ENCODE results near the gene ZNF500.
"Not testable (repeated sequence)": the region's sequence is repeated elsewhere in the genome, so short reads cannot be mapped to it uniquely, and the experiment has no call there.

The ZNF500 gene

DNA sequence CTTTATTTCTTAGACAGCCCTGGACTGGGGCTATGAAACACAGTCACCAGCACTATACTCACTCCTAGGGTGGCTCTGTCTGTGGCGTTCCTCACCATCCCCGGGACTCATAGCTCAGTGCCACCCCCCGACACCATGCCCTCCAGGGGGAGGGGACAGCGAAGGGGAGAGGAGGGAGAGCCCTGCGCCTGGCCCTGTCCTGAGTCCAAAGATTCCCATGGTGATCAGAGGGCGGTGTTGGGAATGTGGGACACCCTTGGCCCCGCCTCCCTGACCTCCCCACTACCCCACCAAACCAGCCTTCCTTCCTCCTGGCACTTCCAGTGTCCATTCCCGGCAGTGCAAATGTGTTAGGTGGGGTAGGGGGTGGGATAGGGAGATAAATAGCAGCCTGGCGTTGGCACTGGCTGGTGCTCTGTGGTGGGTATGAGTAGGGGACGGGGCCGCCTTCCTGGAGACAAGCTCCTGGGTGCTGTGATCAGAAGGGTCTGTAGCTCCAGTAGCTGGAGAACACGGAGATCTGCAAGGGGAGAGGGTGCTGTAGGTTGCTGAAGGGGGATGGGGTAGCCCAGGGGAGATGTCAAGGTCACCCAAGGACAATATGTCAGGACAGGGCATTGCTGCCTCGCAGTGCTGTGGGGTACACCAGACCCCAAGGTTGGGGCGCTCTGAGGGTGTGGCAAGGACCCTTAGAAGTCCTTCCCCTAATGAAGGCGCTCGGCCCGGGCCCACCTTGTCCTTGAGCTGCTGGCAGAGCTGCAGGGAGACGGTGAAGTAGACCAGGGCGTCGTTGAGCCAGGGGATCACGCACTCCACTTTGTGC is 30.2 kb upstream of the ZNF500 start:
- DNase-seq (ENCODE audit: low read depth in 1 of 2, low spot score in 1 of 2): no peak

DNA sequence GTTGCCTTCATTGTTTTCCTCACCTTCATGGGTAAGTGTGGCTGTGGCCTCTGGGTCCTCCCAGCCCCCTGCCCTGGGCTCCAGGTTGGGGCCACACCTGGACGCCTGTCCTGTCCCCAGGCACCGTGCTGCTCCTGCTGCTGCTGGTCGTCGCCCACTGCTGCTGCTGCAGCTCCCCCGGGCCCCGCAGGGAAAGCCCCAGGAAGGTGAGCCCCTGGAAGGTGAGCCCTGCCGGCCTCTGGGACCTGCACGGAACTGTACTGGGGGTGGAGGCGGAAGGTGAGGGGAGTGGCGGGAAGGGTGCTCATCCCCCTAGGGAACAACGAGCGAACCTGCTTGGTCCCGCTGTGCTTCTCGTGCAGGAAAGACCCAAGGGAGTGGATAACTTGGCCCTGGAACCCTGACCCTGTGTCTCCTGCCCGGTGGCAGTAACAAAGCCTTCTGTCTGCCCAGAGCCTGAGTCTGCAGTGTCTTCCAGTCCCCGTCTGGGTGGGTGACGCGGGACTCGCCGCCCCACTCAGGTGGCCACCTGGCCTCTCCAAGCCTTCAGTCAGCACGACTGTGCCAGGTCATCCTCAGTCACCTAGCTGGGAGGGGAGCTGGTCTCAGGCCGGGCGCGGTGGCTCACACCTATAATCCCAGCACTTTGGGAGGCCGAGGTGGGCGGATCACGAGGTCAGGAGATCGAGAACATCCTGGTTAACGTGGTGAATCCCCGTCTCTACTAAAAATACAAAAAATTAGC is 29.0 kb upstream of the ZNF500 start:
- no peak for DNase-seq (ENCODE audit: low read depth in 1 of 2, low spot score in 1 of 2)

DNA sequence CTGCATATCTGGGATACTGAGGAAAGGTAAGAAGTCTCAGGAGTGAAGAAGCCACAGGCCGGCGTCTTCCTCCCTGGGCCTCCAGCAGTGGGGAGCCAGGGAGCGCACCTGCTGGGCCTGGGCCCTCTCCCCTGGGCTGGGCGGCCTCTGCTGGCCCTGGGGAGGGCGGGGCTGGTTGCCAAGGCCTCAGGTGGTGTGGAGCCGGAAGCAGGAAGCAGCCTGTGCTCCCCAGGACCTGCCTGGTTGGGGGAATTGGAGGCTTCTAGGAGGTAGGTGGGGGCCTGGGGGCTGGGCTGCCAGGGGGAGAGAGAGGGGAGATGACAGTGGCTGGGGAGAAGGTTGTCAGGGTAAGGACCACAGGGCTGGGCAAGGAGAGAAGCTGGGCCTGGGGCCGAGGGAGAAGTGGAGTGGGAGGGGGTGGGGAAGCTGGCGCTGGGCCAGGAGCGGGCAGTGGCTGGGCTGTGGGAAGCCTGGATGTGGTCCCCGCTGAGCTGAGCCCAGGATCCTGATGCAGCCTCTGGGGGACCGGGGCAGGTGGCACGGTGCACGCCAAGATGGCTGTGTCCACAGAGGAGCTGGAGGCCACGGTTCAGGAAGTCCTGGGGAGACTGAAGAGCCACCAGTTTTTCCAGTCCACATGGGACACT is 28.3 kb upstream of the ZNF500 start, which contains the start of gene SMIM22:
Gene SMIM22, plus strand, starts transcription at position 189 of the 647 bp plus-strand sequence. Its CDS starts 366 bp downstream, at position 555.
- DNase-seq (ENCODE audit: low read depth in 1 of 2, low spot score in 1 of 2): no peak

DNA sequence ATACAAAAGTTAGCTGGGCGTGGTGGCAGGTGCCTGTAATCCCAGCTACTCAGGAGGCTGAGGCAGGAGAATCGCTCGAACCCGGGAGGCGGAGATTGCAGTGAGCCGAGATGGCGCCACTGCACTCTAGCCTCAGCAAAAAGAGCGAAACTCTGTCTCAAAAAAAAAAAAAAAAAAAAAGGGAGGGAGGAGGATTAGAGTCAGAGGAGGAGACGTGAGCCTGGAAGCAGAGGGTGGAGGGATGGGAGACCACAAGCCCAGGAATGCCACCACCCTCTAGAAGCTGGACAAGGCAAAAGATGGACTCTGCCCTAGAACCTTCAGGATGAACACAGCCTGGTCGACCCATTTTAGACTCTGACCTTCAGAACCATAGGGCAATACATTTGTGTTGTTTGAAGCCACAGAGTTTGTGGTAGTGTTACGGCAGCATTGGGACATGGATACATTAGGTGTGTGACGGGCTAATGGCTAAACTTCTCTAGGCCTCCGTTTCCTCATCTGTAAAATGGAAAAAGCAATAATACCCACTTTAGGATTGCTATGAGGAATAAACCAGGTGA is 26.1 kb upstream of the ZNF500 start:
- DNase-seq (ENCODE audit: low read depth in 1 of 2, low spot score in 1 of 2): no peak

DNA sequence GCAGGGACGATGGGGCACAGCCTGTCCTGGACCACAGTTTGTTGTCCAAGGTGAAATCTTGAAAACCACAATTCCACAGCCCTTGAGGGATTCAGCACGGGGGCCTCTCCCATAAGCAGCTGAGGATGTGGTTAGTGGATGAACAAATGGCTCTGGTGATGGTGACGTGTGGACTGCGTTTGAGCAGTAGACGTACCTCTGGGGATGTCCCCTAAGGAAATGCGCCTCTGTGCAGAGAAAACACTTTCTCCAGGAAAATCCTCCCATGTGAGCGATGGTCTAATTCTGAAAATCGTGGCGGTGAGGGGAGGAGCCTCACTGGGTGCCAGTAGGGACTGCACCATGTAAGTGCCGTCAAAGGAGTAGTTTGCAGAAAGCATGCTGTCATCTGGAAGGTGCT is 23.9 kb upstream of the ZNF500 start:
- no peak for DNase-seq (ENCODE audit: low read depth in 1 of 2, low spot score in 1 of 2)

DNA sequence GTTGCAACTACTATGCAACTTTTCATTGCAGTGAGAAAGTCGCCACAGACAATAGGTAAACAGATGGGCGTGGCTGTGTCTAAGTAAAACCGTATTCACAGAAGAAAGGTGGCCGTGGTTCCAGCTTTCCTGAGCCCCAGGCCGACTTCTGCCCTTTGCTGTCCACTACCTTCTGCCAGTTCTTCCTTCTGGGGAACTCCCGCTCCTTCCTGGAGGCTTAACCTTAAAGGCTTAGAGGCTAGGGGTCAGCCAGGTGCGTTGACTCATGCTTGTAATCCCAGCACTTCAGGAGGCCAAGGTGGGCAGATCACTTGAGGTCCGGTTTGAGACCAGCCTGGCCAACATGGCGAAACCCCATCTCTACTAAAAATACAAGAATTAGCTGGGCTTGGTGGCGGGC is 23.3 kb upstream of the ZNF500 start:
- no peak for DNase-seq (ENCODE audit: low read depth in 1 of 2, low spot score in 1 of 2)

DNA sequence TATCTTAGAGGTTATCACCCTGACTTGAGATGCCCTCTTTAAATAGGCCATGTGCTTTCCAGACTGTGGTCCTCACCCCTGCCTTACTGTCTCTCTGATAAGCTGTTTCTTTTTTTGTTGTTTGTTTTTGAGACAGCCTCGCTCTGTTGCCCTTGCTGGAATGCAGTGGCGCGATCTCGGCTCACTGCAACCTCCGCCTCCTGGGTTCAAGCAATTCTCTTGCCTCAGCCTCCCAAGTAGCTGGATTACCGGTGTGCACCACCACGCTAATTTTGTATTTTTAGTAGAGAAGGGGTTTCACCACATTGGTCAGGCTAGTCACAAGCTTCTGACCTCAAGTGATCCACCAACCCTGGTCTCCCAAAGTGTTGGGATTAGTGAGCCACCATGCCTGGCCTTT is 21.9 kb upstream of the ZNF500 start:
- no peak for DNase-seq (ENCODE audit: low read depth in 1 of 2, low spot score in 1 of 2)

DNA sequence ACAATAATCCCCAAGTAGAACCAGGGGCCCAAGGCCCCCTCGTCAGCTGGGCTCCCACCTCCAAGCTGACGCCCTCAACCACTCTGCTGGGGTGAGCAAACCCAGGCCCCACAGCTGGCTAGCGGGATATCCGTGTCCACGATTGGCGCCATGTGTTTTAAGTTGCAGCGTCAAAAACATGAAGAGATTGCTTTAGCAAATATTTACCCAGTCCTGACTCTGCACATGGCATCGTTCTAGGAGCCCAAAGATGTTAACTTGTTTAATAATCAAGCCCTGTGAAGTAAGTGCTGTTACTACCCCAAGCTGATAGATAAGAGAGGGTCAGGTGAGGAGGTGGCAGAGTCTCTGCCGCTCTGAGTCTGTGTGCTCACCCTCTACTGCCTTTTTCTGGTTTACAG is 21.5 kb upstream of the ZNF500 start:
- DNase-seq (ENCODE audit: low read depth in 1 of 2, low spot score in 1 of 2): no peak

DNA sequence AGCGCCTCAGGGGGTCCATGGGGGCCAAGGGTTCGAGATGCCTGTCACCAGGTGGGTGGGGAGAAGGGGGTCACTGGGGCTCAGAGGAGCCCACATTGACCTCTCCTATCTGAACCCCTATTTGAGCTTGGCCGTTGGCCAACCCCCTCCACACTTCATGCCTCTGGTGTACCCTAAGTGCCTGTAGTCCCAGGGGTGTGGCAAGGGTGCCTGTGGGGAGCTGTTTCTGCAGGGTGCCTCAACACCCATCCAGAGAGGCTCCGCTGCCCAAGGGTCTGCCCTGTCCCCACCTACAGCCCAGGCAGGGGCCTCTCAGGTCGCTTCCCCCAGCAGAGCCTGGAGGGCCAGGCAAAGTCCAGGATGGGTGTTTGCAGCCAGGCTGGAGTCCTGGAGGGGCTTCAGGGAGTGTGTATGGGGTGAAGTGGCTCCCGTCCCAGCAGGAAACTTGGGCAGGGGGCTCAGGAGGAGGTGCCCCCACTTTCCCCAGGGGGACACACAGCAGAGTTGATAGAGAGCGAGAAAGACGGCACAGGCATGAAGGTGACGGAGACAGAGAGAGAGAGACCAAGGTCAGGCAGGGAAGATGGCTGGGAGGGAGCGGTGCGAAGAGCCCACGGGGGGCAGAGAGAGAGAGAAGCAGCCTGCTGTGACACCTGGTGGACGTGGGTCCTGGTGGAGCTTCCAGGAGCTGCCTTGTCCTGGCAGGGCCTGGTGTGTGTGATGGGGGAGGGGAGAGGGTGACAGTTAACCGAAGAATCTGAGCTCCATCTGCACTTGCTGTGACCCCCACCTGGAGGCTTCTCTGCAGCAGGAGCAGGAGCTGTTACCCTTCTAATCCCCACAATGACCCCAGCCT is 20.9 kb upstream of the ZNF500 start, which contains the start of gene SEPTIN12:
Gene SEPTIN12, minus strand, starts transcription at position 719 of the 856 bp plus-strand sequence. Its CDS starts 700 bp downstream, at position 19.
- DNase-seq (ENCODE audit: low read depth in 1 of 2, low spot score in 1 of 2): no peak

DNA sequence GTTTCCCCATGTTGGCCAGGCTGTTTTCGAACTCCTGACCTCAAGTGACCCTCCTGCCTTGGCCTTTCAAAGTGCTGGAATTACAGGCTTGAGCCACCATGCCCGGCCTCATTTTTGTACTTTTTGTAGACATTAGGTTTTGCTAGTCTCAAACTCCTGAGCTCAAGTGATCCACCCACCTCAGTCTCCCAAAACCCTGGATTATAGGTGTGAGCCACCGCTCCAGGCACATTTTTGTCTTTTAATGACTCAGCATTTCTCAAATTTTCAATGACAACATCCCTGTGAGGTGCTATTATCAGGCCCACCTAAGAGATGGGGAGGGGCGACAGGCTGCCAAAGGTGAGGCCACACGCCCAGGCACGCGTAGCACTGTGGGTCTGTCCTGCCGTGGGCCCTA is 20.1 kb upstream of the ZNF500 start:
- no peak for DNase-seq (ENCODE audit: low read depth in 1 of 2, low spot score in 1 of 2)

DNA sequence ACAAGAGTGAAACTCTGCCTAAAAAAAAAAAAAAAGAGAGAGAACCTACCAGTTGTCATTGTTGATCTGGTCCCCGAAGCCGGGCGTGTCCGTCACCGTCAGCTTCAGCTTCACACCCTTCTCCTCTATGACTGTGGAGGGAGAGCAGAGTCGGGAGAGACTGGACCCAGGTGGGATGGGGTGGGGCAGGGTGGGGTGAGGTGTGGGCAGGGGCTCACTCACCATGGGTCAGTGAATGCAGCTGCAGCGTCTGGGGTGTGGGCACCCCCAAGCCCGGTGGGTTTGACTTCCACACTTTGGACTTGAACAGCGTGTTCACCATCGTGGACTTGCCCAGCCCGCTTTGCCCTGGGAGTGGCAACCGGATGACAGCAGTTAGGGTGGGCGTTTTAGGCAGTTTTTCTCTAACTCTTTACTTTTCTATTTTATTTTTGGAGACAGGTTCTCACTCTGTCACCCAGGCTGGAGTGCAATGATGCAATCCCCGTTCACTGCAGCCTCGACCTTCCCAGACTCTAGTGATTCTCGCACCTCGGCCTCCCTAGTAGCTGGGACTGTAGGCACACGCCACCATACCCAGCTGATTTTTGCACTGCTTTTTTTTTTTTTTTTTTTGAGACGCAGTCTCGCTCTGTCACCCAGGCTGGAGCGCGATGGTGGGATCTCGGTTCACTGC is 18.9 kb upstream of the ZNF500 start:
- DNase-seq (ENCODE audit: low read depth in 1 of 2, low spot score in 1 of 2): no peak

DNA sequence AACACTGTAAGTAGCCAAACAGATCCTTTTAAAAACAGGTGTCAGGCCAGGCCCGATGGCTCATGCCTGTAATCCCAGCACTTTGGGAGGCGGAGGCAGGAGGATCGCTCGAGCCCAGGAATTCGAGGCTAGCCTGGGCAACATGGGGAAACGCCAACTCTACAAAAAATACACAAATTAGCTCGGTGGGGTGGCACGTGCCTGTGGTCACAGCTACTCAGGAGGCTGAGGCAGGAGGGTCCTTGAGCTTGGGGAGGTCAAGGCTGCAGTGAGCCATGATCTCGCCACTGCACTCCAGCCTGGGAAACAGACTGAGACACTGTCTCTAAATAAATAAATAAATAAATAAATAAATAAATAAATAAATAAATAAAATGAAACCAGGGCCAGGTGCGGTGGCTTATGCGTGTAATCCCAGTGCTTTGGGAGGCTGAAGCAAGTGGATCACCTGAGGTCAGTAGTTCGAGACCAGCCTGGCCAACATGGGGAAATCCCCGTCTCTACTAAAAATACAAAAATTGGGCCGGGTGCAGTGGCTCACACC is 17.6 kb upstream of the ZNF500 start:
- not testable (repeated sequence) for DNase-seq (ENCODE audit: low read depth in 1 of 2, low spot score in 1 of 2)

DNA sequence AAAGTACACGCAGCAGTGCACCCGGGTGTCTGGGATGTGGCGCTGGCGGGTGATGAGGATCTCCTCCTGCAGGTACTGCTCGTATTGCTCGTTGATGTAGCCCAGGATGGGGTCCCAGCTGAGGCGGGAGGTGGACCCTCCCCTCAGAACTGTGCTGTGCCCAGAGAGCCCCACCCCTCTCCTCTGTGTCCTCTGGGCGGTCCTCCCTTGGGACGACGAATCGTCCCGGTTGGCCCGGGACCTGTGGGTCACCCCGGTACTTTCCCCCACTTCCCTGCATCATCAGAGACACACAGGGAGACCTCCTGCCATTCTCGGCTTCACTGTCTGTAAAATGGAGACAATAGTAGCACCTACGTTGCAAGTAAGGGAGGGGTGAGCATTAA is 17.0 kb upstream of the ZNF500 start:
- no peak for DNase-seq (ENCODE audit: low read depth in 1 of 2, low spot score in 1 of 2)

DNA sequence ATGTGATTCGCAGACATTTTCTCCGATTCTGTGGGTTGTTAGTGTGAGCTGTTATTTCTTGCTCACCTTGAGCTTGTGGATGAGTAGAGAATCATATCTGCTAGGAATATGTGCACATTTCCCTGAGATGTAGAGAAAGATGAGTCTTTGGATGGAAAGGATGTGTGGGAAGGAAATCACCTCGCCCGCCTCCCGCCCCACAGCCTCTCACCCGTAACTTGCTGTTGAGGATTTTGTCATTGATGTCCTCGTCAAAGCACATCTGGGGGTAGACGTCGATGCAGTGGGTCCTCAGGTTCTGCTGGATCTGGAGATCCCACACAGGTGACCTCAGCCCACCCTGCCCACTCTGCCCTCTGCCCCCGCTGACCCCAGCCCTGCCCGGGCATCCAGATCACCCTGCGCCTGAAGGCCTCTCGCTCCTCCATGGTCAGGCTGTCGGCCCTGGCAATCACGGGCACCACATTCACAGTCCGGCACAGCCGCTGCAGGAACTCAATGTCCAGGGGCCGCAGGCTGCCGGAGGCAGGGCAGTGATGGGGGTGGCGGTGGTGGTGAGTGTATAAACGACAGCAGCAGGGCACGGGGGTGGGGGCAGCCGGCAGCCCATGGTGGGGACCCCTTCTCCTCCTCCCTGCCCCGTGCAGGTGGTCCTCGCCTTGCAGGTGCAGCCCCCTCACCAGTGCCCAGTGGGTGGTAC is 16.4 kb upstream of the ZNF500 start:
- no peak for DNase-seq (ENCODE audit: low read depth in 1 of 2, low spot score in 1 of 2)

DNA sequence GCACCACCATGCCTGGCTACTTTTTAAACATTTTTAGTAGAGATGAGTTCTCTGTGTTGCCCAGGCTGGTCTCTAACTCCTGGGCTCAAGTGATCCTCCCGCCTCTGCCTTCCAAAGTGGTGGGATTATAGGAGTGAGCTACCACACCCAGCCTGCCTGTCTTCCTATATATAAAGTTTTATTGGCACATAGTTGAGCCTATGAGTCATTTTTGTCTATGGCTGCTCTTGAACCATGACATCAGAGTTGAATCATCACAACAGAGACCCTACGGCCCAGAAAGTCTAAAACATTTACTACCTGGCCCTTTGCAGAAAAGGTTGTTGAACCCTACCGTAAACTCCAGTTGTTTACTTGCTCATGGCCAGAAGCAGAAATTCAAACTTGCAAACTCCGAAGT is 13.3 kb upstream of the ZNF500 start:
- DNase-seq (ENCODE audit: low read depth in 1 of 2, low spot score in 1 of 2): no peak

DNA sequence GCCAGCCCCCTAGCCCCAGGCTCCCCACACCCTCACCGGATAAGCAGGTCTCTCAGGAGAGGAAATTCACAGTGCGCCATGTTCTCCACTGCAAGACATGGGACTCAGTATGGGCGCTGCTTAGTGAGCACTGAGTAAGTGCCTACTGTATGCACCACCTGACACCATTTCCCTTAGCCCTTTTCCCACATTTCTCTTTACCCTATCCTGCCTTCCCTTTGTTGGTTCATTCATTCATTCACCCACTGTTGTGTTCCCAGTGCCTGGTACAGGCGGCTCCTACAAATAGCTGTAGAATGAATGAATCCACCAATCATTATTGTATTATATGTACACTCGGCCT is 11.1 kb upstream of the ZNF500 start:
- DNase-seq (ENCODE audit: low read depth in 1 of 2, low spot score in 1 of 2): no peak

DNA sequence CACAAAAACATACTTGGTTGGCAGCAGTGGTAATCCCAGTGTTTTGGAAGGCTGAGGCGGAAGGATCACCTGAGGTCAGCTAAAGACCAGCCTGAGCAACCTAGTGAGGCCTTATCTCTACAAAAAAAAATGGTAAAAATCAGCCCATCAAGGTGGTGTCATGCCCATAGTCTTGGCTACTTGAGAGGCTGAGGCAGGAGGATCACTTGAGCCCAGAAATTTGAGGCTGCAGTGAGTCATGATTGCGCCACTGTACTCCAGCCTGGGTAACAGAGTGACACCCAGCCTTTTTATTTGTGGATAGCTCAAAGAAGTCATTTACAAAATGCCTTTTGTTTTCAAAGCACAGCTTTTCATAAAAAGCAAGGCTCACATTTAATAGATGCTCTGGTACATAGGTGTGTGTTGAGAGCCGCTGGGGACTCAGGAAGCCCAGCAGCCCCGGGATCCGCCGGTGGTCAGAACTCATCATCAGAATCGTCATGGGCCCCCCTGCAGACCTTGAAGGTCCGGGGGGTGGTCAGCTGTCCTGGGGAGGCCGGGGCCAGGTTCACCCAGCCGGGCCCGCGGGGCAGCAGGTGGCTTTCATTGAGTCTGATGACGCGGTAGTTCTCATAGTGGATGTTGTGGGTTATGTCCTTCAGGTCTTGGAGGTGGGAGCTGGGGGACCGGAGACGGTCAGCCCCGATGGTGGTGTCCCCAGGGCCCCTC is 10.5 kb upstream of the ZNF500 start:
- no peak for DNase-seq (ENCODE audit: low read depth in 1 of 2, low spot score in 1 of 2)

DNA sequence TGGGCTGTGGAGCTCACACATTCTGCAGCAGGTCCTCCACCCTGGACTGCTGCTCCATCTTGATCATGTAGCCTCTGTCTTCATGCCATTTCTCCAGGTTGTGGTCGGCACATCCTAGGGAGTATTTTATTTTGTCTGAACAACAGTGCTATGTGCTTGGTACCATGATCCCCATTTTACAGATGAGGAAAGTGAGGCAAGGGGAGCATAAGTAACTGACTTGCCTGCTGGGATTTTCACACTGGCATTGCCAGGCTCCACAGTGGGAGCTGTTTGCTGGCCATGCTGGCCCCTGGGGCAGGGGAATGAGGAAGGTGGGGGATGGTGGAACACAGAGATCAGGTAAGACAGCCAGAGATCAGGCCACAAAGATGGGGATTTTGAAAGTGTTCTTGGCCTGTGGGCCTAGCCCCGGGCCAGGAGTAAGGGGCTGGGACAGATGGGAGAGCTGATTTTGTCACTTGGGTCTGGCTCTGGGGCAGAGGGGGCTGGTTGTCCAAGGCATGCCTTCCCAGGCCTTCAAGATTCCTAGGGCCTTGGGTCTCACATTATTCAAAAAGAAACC is 9.3 kb upstream of the ZNF500 start:
- DNase-seq (ENCODE audit: low read depth in 1 of 2, low spot score in 1 of 2): no peak

Measured in activated CD4-positive, alpha-beta T cell treated with anti-CD3 and anti-CD28 coated beads, Interleukin-2, amount 50 U/mL, for 24 hours (primary cell).